H9 (cell line): ENCODE data around the gene CGB5. TPM values are rescaled to one million over a fixed set of nuclear protein-coding genes. Genes with fewer than 3 reads are reported as not detected.
"Not testable (repeated sequence)": the region's sequence is repeated elsewhere in the genome, so short reads cannot be mapped to it uniquely, and the experiment has no call there.

Source experiments
- DNase-seq: peaks from one replicate; pipeline ENCODE4 v3.0.0-alpha.2; 2017
- H2AFZ ChIP-seq: one replicate; pipeline ENCODE4 v1.6.1; 2013; ENCODE audit warnings: mild to moderate bottlenecking, low read length, control low read depth, moderate library complexity
- H2AK5ac ChIP-seq: 2 replicates; pipeline ENCODE4 v1.6.1; 2013; ENCODE audit warnings: low read length, control low read depth, mixed read lengths; ENCODE audit not compliant: insufficient read length
- H2BK120ac ChIP-seq: one replicate; pipeline ENCODE4 v1.6.1; 2013; ENCODE audit warnings: low read depth, mild to moderate bottlenecking, low read length, control low read depth, inconsistent platforms; ENCODE audit not compliant: poor library complexity, severe bottlenecking
- H2BK12ac ChIP-seq: 2 replicates; pipeline ENCODE4 v1.6.1; 2013; ENCODE audit warnings: low read length, control low read depth, mixed read lengths, low read depth; ENCODE audit not compliant: insufficient read length
- H2BK15ac ChIP-seq: 2 replicates; pipeline ENCODE4 v1.6.1; 2013; ENCODE audit warnings: low read depth, low read length, control low read depth
- H2BK20ac ChIP-seq: one replicate; pipeline ENCODE4 v1.6.1; 2013; ENCODE audit warnings: low read depth, mild to moderate bottlenecking, low read length, control low read depth, inconsistent platforms; ENCODE audit not compliant: poor library complexity, severe bottlenecking
- H2BK5ac ChIP-seq: 2 replicates; pipeline ENCODE4 v1.6.1; 2013; ENCODE audit warnings: low read length, control low read depth, mixed read lengths; ENCODE audit not compliant: insufficient read length
- H3K14ac ChIP-seq: 2 replicates; pipeline ENCODE4 v1.6.1; 2013; ENCODE audit warnings: low read length, control low read depth; ENCODE audit not compliant: insufficient read depth
- H3K18ac ChIP-seq: 2 replicates; pipeline ENCODE4 v1.6.1; 2013; ENCODE audit warnings: low read depth, mild to moderate bottlenecking, mixed read lengths, low read length, control low read depth; ENCODE audit not compliant: insufficient read length
- H3K23ac ChIP-seq: 2 replicates; pipeline ENCODE4 v1.6.1; 2013; ENCODE audit warnings: low read length, control low read depth, mixed read lengths, low read depth; ENCODE audit not compliant: insufficient read length
- H3K23me2 ChIP-seq: 2 replicates; pipeline ENCODE4 v1.6.1; 2013; ENCODE audit warnings: low read depth, mild to moderate bottlenecking, mixed read lengths, low read length, control low read depth; ENCODE audit not compliant: insufficient read length, poor library complexity, severe bottlenecking
- H3K27ac ChIP-seq: 2 replicates; pipeline ENCODE4 v1.5.1; 2013; ENCODE audit warnings: low read length, control low read depth, mixed read lengths, low read depth; ENCODE audit not compliant: insufficient read length
- H3K27me3 ChIP-seq: 2 replicates; pipeline ENCODE4 v1.6.1; 2013; ENCODE audit warnings: low read length, control low read depth, inconsistent platforms; ENCODE audit not compliant: insufficient read depth
- H3K4ac ChIP-seq: 2 replicates; pipeline ENCODE4 v1.6.1; 2013; ENCODE audit warnings: low read depth, mild to moderate bottlenecking, control low read depth, inconsistent platforms, low read length, moderate library complexity
- H3K4me1 ChIP-seq: 2 replicates; pipeline ENCODE4 v1.6.1; 2013; ENCODE audit warnings: low read length, control low read depth, inconsistent platforms; ENCODE audit not compliant: insufficient read depth
- H3K4me2 ChIP-seq: 2 replicates; pipeline ENCODE4 v1.6.1; 2013; ENCODE audit warnings: low read length, control low read depth, mixed read lengths; ENCODE audit not compliant: insufficient read length, insufficient read depth
- H3K56ac ChIP-seq: 2 replicates; pipeline ENCODE4 v1.6.1; 2013; ENCODE audit warnings: low read depth, mild to moderate bottlenecking, mixed read lengths, low read length, control low read depth; ENCODE audit not compliant: insufficient read length
- H3K79me1 ChIP-seq: 2 replicates; pipeline ENCODE4 v1.6.1; 2013; ENCODE audit warnings: low read depth, mild to moderate bottlenecking, moderate library complexity, low read length, control low read depth, inconsistent platforms; ENCODE audit not compliant: insufficient read depth, poor library complexity, severe bottlenecking
- H3K79me2 ChIP-seq: 2 replicates; pipeline ENCODE4 v1.6.1; 2013; ENCODE audit warnings: low read length, control low read depth, inconsistent platforms; ENCODE audit not compliant: insufficient read depth
- H3K9ac ChIP-seq: 2 replicates; pipeline ENCODE4 v1.6.1; 2013; ENCODE audit warnings: low read length, control low read depth, mixed read lengths; ENCODE audit not compliant: insufficient read length; ENCODE audit errors: extremely low read depth
- H3K9me3 ChIP-seq: one replicate; pipeline ENCODE4 v1.6.1; 2013; ENCODE audit warnings: low read depth, low read length, inconsistent platforms; ENCODE audit not compliant: control insufficient read depth
- H3T11ph ChIP-seq: one replicate; pipeline ENCODE4 v1.6.1; 2013; ENCODE audit warnings: mild to moderate bottlenecking, low read length, control low read depth, inconsistent platforms
- H4K20me1 ChIP-seq: one replicate; pipeline ENCODE4 v1.6.1; 2013; ENCODE audit not compliant: control insufficient read depth, insufficient read length, insufficient read depth
- H4K5ac ChIP-seq: 2 replicates; pipeline ENCODE4 v1.6.1; 2013; ENCODE audit warnings: low read depth, mild to moderate bottlenecking, mixed read lengths, low read length, control low read depth; ENCODE audit not compliant: insufficient read length
- H4K8ac ChIP-seq: replicated peaks from 2 replicates; pipeline ENCODE4 v1.6.1; 2013; ENCODE audit warnings: low read length, control low read depth, mixed read lengths, low read depth; ENCODE audit not compliant: insufficient read length
- H4K91ac ChIP-seq: 2 replicates; pipeline ENCODE4 v1.6.1; 2013; ENCODE audit warnings: low read depth, mild to moderate bottlenecking, moderate library complexity, mixed read lengths, low read length, control low read depth; ENCODE audit not compliant: insufficient read length
- H3K27ac Mint-ChIP-seq, 3 experiments: 2 replicates in 2 of 3; 3 replicates in 1 of 3; pipeline ENCODE4 v1.8.0; 2020 to 2021; ENCODE audit warnings: mixed read lengths in 3 of 3, mild to moderate bottlenecking in 1 of 3, moderate library complexity in 1 of 3
- H3K27me3 Mint-ChIP-seq: 2 replicates; pipeline ENCODE4 v1.8.0; 2021; ENCODE audit warnings: low read depth, mild to moderate bottlenecking, moderate library complexity, mixed read lengths
- H3K36me3 Mint-ChIP-seq, 3 experiments: 2 replicates in 2 of 3; 3 replicates in 1 of 3; pipeline ENCODE4 v1.8.0; 2020 to 2021; ENCODE audit warnings: low read depth in 3 of 3, mixed read lengths in 3 of 3; ENCODE audit not compliant: insufficient read depth in 1 of 3
- H3K4me1 Mint-ChIP-seq, 2 experiments: 2 replicates each; pipeline ENCODE4 v1.8.0; 2020; ENCODE audit warnings: mixed read lengths in 2 of 2
- H3K4me3 Mint-ChIP-seq, 2 experiments: 2 replicates in 1 of 2; 3 replicates in 1 of 2; pipeline ENCODE4 v1.8.0; 2020 to 2021; ENCODE audit warnings: mild to moderate bottlenecking in 2 of 2, mixed read lengths in 2 of 2, moderate library complexity in 1 of 2
- H3K9me3 Mint-ChIP-seq, 2 experiments: 2 replicates in 1 of 2; 3 replicates in 1 of 2; pipeline ENCODE4 v1.8.0; 2020; ENCODE audit warnings: mild to moderate bottlenecking in 2 of 2, mixed read lengths in 2 of 2, moderate library complexity in 1 of 2
- WGBS: extraction: QIAGEN DNeasy Blood & Tissue Kit; methylation state at CpG from one replicate; pipeline ENCODE4 v1.1.7; 2013; ENCODE audit warnings: missing lambda C conversion rate, low lambda C conversion rate, mixed read lengths; ENCODE audit not compliant: insufficient read length; ENCODE audit errors: extremely low coverage; 5-methylcytosine and 5-hydroxymethylcytosine counted together
- total RNA-seq: library from RNA; stranded (reverse); gene quantifications from 2 replicates; pipeline ENCODE4 v1.2.1, GENCODE V29; 2021

The CGB5 gene
- total RNA-seq, 1 experiment from 2014 or later: not detected

DNA sequence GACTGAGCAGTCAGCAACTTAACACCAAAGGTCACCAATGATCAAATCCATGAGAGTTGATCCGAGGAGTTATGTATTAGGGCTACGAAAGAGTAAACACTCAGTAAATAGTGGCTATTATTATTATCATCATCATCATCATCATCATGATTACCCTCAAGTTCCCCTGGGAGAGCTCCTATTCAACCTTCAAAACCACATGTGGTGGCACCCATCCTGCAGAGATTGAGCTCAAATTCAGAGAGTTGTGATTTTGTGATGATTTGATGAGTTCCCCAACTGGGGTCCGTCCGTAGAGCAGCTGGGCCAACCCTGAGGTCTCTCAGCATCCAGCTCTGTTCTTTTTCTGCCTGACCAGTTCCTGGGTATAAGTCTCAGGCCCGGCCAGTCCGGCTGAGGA, 18.6 kb upstream of the CGB5 start:
- not testable (repeated sequence) for H3K4me3 Mint-ChIP-seq, H2BK20ac ChIP-seq, H3K27ac Mint-ChIP-seq, H2BK15ac ChIP-seq, H3K79me2 ChIP-seq, H4K8ac ChIP-seq, H3K36me3 Mint-ChIP-seq, H3K27me3 ChIP-seq, H3K9ac ChIP-seq, H2BK120ac ChIP-seq, H3K18ac ChIP-seq, H3K23me2 ChIP-seq, H3K9me3 ChIP-seq, H2AFZ ChIP-seq, H2BK12ac ChIP-seq, H3T11ph ChIP-seq, H4K20me1 ChIP-seq, H3K9me3 Mint-ChIP-seq, H3K79me1 ChIP-seq, H3K4me1 ChIP-seq, H3K27ac ChIP-seq, H3K14ac ChIP-seq, H2AK5ac ChIP-seq, H3K56ac ChIP-seq, H4K91ac ChIP-seq, H2BK5ac ChIP-seq, H3K23ac ChIP-seq, H4K5ac ChIP-seq, H3K4ac ChIP-seq, DNase-seq, H3K4me2 ChIP-seq
- no CpG with 5 or more reads among the region's 6 CpGs for WGBS
- peaks cover 8 to 14% of the 10 kb centered on the region in 2 experiments for H3K4me1 Mint-ChIP-seq
- H3K27me3 Mint-ChIP-seq: peaks cover 44% of the 10 kb centered on the region

DNA sequence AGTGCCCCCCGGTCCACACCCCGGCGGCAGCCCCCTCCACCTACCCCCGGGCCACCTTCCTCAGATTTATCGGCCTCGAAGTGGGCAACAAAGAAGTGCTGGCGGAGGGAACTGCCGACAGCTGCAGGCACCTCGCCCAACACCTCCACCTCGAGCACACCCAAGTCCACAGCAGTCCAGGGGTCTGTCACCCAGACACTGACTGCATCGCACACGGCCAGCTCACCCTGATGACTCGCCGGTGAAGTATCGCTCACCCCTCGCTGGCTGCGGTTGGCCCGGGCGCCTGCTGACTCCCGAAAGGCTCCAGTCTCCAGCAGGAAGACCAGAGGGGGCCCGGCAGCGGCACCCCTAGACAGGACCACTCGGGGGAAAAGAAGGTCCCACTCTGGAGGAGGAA, 18.0 kb upstream of the CGB5 start:
- DNase-seq, H3K4ac ChIP-seq, H2BK12ac ChIP-seq, H2AFZ ChIP-seq, H4K8ac ChIP-seq, H3K79me1 ChIP-seq, H4K91ac ChIP-seq, H2BK20ac ChIP-seq, H3K79me2 ChIP-seq, H2BK15ac ChIP-seq, H2AK5ac ChIP-seq, H3K4me2 ChIP-seq, H3K4me1 ChIP-seq, H4K5ac ChIP-seq, H3K9me3 Mint-ChIP-seq, H3K27ac ChIP-seq, H3T11ph ChIP-seq, H2BK5ac ChIP-seq, H2BK120ac ChIP-seq, H3K27me3 ChIP-seq, H4K20me1 ChIP-seq, H3K56ac ChIP-seq, H3K4me3 Mint-ChIP-seq, H3K14ac ChIP-seq, H3K4me1 Mint-ChIP-seq, H3K27ac Mint-ChIP-seq, H3K18ac ChIP-seq, H3K23me2 ChIP-seq, H3K36me3 Mint-ChIP-seq, H3K9me3 ChIP-seq, H3K23ac ChIP-seq, H3K9ac ChIP-seq: not testable (repeated sequence)
- H3K27me3 Mint-ChIP-seq: peaks cover 42% of the 10 kb centered on the region
- no CpG with 5 or more reads among the region's 23 CpGs for WGBS
